ENCODE results near the gene MACROD1. TPM values are rescaled to one million over a fixed set of nuclear protein-coding genes. Genes with fewer than 3 reads are reported as not detected.

Gene MACROD1
- total and polyA plus RNA-seq, 7 donors = 14.2 to 33.9 (median 23.3) TPM

DNA sequence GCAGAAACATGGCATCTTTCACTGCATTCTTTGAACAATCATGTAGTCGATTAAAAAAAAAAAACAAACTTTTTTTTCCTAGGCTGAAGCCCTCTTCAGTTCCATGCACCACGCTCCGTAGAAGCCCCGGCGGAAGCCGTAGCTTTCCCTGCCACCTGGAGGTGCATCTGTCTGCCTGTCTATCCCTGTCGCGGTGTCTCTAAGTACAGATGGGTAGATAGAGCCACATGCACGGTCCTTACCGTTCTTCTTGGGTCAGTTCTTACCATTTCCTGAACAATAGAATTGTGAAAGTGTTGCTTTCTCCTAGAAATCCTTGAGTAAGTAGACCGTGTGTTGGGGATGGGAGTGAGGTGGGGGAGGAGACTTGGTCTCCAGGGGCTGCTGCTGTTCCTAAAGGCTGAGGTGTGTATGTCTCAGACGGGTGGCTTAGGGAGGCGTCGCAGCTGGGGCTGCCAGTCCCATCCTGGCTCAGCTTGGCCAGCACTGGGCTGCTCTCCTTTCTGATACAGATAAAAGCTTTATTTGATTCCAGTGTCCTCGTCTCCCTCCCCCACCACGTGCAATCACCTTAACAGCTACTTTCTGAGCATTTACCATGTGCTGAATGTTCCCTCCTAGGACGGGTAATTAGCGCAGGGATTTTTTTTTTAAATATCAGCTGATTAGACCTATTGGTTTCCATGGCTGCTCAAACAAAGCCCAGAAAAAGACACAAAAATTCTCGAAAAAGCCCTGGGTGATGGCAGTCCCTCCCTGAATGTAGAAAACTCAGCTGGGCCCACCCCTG is 46.8 kb downstream of the MACROD1 start:
- Histone ChIP-seq H3K27ac (no peak overlapping the region), H3K27me3 (no peaks in the 10 kb centered on the region), H3K4me1 (peaks cover 0 to 42% (median 19%) of the 10 kb centered on the region in 4 donors), H3K4me3 (no peak overlapping the region), H3K9me3 (no peaks in the 10 kb centered on the region), H3K36me3 (peaks cover 0 to 19% (median 0%) of the 10 kb centered on the region in 4 donors)
- TF ChIP-seq, protein P1, sequence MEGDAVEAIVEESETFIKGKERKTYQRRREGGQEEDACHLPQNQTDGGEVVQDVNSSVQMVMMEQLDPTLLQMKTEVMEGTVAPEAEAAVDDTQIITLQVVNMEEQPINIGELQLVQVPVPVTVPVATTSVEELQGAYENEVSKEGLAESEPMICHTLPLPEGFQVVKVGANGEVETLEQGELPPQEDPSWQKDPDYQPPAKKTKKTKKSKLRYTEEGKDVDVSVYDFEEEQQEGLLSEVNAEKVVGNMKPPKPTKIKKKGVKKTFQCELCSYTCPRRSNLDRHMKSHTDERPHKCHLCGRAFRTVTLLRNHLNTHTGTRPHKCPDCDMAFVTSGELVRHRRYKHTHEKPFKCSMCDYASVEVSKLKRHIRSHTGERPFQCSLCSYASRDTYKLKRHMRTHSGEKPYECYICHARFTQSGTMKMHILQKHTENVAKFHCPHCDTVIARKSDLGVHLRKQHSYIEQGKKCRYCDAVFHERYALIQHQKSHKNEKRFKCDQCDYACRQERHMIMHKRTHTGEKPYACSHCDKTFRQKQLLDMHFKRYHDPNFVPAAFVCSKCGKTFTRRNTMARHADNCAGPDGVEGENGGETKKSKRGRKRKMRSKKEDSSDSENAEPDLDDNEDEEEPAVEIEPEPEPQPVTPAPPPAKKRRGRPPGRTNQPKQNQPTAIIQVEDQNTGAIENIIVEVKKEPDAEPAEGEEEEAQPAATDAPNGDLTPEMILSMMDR (IDR thresholded peaks at IDR 0.05) = no peak
- no peak for TF ChIP-seq POLR2A (IDR thresholded peaks at IDR 0.05)
- no peak for TF ChIP-seq EP300 (IDR thresholded peaks at IDR 0.05)
- no peak for DNase-seq
- 89 to 92% methylated on average over 19 of the region's 19 CpGs for WGBS, 2 donors
- intact Hi-C loops (cut with DNase I) = no loop called here

DNA sequence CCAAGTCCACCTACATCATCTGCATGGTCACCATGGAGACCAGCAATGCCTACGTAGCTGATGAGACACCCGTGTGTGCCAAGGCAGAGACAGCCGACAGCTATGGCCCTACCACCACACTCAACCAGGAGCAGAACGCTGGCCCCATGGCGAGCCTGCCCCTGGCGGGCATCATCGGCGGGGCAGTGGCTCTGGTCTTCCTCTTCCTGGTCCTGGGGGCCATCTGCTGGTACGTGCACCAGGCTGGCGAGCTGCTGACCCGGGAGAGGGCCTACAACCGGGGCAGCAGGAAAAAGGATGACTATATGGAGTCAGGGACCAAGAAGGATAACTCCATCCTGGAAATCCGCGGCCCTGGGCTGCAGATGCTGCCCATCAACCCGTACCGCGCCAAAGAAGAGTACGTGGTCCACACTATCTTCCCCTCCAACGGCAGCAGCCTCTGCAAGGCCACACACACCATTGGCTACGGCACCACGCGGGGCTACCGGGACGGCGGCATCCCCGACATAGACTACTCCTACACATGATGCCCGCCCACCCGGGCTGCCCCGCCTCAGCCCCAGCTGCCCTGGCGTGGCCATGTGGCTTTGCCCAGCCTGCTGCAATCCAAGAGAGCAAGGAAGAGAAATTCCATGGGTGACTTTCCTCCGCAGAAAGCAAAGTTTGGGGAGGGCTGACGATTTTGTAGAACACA is 48.0 kb downstream of the MACROD1 start:
- H3K4me3 ChIP-seq = no peak overlapping the region
- intact Hi-C loops (cut with DNase I) = no loop called here
- 94% methylated on average over 32 of the region's 32 CpGs for WGBS, 2 donors
- DNase-seq = no peak
- H3K27ac ChIP-seq = no peak overlapping the region
- no peaks in the 10 kb centered on the region for H3K9me3 ChIP-seq
- H3K4me1 ChIP-seq = peaks cover 0 to 35% (median 12%) of the 10 kb centered on the region in 4 donors
- TF ChIP-seq POLR2A (IDR thresholded peaks at IDR 0.05) (no peak), POLR2AphosphoS5 (IDR thresholded peaks at IDR 0.05) (no peak), EP300 (IDR thresholded peaks at IDR 0.05) (no peak)
- TF ChIP-seq, protein P1 (IDR thresholded peaks at IDR 0.05) = no peak
- H3K36me3 ChIP-seq = peaks cover 0 to 19% (median 0%) of the 10 kb centered on the region in 4 donors
- no peaks in the 10 kb centered on the region for H3K27me3 ChIP-seq

DNA sequence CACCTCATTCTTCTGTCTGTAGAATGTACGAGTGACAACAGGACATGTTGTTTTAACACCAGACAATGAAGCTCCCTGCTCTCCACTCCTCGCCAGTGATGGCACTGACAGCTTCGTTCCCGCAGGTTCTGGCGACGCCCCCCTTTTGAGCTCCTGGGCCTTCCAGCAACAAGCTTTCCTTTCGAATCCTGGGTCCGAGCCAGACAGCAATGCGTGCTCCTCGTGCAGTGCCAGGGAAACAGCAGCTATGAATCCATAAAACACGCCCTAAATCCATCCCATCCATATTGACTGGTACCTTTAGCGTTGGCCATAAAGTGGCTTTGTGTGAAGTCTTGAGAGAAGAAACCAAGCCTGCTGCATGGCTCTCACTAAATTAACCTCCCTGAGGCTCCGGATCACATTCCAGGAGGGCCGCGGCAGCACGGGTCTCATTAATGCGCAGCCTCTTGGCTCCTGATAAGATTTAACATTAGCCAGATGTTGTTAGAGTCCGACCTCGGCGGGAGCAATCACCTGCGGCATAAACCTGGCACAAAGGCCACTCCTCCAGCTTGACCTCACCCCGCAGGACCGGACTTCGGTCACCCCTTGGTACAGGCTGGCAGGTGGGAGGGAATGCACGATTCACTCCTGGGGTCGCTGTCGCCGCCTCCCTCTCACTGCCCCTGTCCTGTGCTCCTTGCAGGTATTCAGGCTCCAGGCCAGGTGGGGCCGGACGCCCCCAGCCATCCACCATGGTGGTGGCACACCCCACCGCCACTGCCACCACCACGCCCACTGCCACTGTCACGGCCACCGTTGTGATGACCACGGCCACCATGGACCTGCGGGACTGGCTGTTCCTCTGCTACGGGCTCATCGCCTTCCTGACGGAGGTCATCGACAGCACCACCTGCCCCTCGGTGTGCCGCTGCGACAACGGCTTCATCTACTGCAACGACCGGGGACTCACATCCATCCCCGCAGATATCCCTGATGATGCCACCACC is 50.1 kb downstream of the MACROD1 start:
- H3K9me3 ChIP-seq = no peaks in the 10 kb centered on the region
- WGBS, 2 donors = 68 to 86% methylated on average over 47 of the region's 47 CpGs
- peaks cover 0 to 19% (median 0%) of the 10 kb centered on the region in 4 donors for H3K36me3 ChIP-seq
- TF ChIP-seq, protein P1 (IDR thresholded peaks at IDR 0.05) = no peak
- TF ChIP-seq POLR2AphosphoS5 (IDR thresholded peaks at IDR 0.05) (no peak), POLR2A (IDR thresholded peaks at IDR 0.05) (no peak), EP300 (IDR thresholded peaks at IDR 0.05) (no peak)
- H3K4me3 ChIP-seq = no peak overlapping the region
- no peak for DNase-seq
- H3K4me1 ChIP-seq = peaks cover 0 to 14% (median 5%) of the 10 kb centered on the region in 4 donors
- no peak overlapping the region for H3K27ac ChIP-seq
- H3K27me3 ChIP-seq = no peaks in the 10 kb centered on the region
- intact Hi-C loops (cut with DNase I) = no loop called here

DNA sequence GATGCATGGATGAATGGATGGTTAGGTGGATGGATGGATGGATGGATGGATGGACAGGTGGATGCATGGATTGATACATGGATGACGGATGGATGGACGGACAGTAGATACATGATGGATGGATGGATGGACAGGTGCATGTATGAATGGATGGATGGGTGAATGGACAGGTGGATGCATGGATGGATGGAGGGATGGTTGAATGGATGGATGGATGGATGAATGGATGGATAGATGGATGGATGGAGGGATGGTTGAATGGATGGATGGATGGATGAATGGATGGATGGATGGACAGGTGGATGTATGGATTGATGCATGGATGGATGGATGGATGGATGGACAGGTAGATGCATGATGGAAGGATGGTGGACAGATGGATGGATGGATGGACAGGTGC is 51.7 kb downstream of the MACROD1 start:
- peaks cover 0 to 8% (median 4%) of the 10 kb centered on the region in 4 donors for H3K4me1 ChIP-seq
- H3K9me3 ChIP-seq = no peaks in the 10 kb centered on the region
- no peak overlapping the region for H3K27ac ChIP-seq
- intact Hi-C loops (cut with DNase I) = no loop called here
- H3K36me3 ChIP-seq = peaks cover 0 to 19% (median 0%) of the 10 kb centered on the region in 4 donors
- TF ChIP-seq, protein P1 (IDR thresholded peaks at IDR 0.05) = no peak
- TF ChIP-seq POLR2A (IDR thresholded peaks at IDR 0.05) (no peak), POLR2AphosphoS5 (IDR thresholded peaks at IDR 0.05) (no peak), EP300 (IDR thresholded peaks at IDR 0.05) (no peak)
- no peak overlapping the region for H3K4me3 ChIP-seq
- H3K27me3 ChIP-seq = no peaks in the 10 kb centered on the region
- no peak for DNase-seq
- 92 to 96% methylated on average over 2 of the region's 2 CpGs for WGBS, 2 donors
